Left hindlimb (tissue), 1 donor: ENCODE data around the gene DYRK3.

Source experiments
- DNase-seq: peaks from one replicate; pipeline ENCODE4 v3.0.0-alpha.2; 2018

Gene DYRK3

GRCh38 chr1:206662396-206663092 is 27.2 kb downstream of the DYRK3 start:
- no peak for DNase-seq

GRCh38 chr1:206663362-206663761 is 28.0 kb downstream of the DYRK3 start:
- DNase-seq = no peak

GRCh38 chr1:206663832-206664652 is 28.7 kb downstream of the DYRK3 start:
- DNase-seq = peak; percentile 68

- no peak for DNase-seq
These were observed 29.4 kb downstream of the DYRK3 start for GRCh38 chr1:206664740-206665139.

- no peak for DNase-seq
These were observed 30.8 kb downstream of the DYRK3 start for GRCh38 chr1:206666031-206666561.

- DNase-seq = no peak
These were observed 31.8 kb downstream of the DYRK3 start for GRCh38 chr1:206666954-206667665.

- no peak for DNase-seq
These were observed 33.0 kb downstream of the DYRK3 start for GRCh38 chr1:206668351-206668750.

GRCh38 chr1:206668874-206669410 is 33.6 kb downstream of the DYRK3 start:
- no peak for DNase-seq

GRCh38 chr1:206672011-206672688 is 36.8 kb downstream of the DYRK3 start:
- DNase-seq = no peak

- DNase-seq = no peak
These were observed 37.8 kb downstream of the DYRK3 start for GRCh38 chr1:206672844-206673758.

- DNase-seq = no peak
These were observed 38.9 kb downstream of the DYRK3 start for GRCh38 chr1:206674236-206674635.

- DNase-seq = peak; percentile 57
These were observed 39.4 kb downstream of the DYRK3 start for GRCh38 chr1:206674745-206675175.

- DNase-seq = no peak
These were observed 41.2 kb downstream of the DYRK3 start for GRCh38 chr1:206676499-206676898.

GRCh38 chr1:206678490-206678889 is 43.2 kb downstream of the DYRK3 start:
- DNase-seq = no peak

- DNase-seq = no peak
These were observed 44.4 kb downstream of the DYRK3 start for GRCh38 chr1:206679738-206680211.

- no peak for DNase-seq
These were observed 44.9 kb downstream of the DYRK3 start for GRCh38 chr1:206680279-206680678.

- DNase-seq = no peak
These were observed 46.0 kb downstream of the DYRK3 start for GRCh38 chr1:206681359-206681758.

GRCh38 chr1:206682111-206682510 is 46.8 kb downstream of the DYRK3 start:
- no peak for DNase-seq

- no peak for DNase-seq
These were observed 48.0 kb downstream of the DYRK3 start for GRCh38 chr1:206683313-206683712.

GRCh38 chr1:206684003-206684402 is 48.7 kb downstream of the DYRK3 start:
- no peak for DNase-seq
